Measurements from ENCODE around the gene SNRPB2.
A peak's percentile ranks its signal among the peaks of the same experiment; 100 is the strongest.

Gene SNRPB2

DNA sequence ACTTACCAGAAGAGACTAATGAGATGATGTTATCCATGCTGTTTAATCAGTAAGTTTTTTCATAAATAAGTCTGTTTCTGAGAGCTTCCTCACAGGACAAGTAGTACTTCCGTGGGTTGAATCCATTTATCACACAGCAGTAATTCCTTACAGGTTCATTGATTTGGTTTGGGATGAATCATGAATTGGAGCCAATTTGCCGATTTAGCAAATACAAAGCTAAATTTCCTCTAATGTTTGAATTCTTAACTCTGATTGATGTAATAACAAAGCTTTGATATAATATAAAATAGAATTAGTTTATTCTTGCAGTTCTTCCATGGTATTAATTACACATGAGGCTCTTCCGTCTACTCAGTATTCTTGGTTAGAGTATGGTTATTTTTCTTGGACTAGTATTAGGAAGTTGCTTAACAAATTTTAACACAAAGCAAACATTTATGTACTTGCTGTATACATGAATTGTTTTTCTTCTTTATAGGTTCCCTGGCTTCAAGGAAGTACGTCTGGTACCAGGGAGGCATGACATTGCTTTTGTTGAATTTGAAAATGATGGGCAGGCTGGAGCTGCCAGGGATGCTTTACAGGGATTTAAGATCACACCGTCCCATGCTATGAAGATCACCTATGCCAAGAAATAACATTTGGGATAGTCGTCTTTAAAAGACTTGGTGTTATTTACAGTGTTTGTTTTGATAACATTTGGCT, 10.7 kb downstream of the SNRPB2 start:
- DNase-seq: no peak

DNA sequence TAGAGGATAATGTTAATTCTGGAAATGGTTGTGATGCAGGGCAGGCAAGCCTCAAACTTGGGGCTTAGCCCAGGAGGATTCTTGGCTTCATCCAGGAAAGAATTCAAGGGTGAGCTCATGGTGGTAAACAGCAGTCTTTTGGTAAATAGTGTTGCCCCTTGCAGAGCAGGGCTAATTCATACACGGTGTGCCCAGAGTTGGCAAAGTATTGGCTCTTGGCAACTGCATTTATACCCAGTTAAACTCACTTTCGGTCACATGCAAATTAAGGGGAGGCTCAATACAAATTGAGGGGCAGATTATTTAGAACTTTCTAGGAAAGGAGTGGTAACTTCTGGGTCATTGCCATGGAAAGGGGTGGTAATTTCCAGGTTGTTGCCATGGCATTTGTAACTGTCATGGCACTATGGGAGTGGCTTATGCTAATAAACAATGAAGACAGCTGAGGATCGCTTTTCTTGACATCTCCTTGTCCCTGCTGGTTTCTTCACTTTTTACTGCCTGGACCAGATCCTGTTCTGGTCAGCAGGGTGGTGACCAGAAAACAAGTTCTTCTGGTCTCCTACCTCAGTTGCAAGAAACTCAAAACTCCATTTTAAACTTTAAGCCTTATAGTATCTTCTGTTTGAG, 14.5 kb downstream of the SNRPB2 start:
- no peak for DNase-seq

DNA sequence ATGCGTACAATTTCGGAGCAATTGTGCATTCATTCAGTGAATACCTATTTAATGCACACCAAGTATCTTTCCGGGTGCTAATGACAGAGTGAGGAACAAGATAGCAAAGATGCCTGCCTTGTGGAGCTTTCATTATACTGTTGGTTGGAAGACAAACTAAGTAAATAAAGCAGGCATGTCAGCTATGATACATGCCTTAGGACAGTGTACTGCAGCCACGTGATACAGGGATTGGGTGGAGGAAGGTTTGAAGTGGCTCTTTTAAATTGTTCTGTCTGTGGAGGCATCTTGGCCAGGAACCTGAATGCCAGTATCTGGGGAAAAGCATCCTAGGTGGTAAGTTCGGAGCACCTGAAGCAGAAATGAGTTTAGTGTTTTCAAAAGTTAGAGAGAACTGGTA, 15.4 kb downstream of the SNRPB2 start:
- DNase-seq: no peak

DNA sequence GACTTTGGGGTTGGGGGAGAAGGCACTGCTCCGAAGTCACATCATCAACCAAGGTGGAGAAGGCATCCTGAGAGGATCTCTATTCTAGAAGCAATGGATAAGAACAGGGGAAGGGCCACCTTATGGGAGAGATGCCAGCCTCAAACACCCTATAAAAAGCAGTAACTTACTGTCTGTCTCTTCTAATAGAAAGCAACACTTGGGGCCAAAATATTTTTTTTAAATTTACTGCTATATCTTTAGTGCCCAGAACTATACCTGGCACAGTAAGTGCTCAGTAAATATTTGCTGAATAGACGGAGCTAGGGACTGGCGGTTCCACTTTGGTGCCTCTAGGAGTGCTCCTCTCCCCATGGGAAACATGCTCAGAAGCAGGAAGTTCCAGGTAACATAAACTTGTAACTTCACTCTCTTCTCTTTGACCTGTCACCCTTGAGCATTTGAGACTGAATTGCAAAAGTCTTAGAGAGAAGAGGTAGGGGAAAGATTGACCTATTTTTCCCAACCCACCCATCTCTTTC, 17.5 kb downstream of the SNRPB2 start:
- no peak for DNase-seq

DNA sequence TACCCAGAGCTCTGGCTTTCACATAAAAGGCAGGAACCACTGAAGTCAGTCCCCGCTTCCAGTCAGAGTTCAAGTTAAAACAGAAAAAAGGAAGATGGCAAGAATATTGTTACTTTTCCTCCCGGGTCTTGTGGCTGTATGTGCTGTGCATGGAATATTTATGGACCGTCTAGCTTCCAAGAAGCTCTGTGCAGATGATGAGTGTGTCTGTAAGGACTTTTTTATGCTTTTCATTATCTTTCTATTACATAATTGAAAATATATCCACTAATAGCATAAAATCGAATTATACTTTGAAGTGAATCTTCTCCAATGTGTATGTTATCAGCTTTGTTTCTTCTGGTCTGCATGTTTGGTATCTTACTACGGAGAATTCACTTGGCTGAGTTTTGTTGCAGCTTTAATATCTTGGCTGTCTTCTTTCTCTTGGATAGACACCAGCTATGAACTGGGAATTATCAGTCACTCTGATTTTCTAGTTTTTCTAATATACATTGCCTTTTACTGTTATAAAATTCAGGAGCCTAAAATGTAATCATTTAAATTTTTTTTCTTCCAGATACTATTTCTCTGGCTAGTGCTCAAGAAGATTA, 18.6 kb downstream of the SNRPB2 start, which contains the start of gene OTOR:
TSS of gene OTOR (plus strand) at position 51 of the 593 bp plus-strand sequence. CDS start at position 95, 44 bp downstream.
- DNase-seq: no peak

DNA sequence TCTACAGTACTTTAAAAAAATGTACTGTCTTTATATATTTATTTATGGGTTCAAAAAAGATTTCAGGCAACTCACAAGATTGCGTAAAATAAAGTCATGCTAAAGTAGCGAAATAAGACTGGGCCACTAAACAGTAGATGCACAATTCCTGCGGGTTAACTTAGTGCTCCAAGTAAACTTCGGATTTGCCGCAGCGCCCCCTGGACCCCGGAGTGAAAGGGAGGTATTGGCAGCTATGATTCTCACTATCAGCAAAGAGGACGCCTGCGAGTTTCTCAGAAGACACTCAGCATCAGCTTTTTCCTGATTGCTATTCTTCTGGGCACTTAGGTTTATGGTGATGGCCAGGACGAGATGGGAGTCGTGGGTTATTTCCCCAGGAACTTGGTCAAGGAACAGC, 19.7 kb downstream of the SNRPB2 start:
- no peak for DNase-seq

DNA sequence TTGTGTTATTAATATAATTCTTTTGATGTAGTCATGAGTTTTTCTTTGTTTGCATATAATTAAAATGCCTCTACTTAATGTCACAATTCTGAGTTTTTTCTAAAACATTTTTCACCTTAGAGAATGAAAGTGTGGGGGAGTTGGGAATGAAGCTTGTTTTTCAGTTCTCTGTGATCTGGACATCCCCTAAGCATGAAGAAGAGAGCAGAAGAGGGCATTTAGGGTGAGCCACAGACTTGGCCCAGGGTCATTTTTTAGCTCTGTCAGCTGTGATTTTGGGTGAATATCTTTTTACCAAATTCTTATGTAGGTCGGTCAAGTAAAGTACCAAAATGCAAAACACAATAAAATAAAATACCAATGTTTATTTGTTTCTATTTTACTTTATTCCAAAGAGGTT, 22.3 kb downstream of the SNRPB2 start:
- DNase-seq: no peak

DNA sequence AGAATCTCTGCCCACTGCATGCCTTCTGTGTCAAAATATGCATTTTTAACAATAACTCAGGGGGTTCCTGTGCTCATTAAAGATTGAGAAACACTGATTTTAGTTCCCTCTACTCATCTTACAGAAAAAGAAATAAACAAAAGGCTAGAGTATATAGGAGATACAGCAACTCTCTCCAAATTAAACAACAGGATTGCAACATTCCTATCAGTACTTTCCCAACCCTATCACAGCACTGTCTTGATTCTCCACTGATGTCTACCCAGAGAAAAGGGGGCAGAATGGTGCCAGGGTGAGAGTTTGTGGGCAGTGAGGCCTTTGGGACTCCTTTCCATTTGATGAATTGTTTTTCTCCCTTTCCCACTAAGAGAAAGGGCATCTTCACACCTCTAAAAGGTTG, 23.1 kb downstream of the SNRPB2 start:
- no peak for DNase-seq

DNA sequence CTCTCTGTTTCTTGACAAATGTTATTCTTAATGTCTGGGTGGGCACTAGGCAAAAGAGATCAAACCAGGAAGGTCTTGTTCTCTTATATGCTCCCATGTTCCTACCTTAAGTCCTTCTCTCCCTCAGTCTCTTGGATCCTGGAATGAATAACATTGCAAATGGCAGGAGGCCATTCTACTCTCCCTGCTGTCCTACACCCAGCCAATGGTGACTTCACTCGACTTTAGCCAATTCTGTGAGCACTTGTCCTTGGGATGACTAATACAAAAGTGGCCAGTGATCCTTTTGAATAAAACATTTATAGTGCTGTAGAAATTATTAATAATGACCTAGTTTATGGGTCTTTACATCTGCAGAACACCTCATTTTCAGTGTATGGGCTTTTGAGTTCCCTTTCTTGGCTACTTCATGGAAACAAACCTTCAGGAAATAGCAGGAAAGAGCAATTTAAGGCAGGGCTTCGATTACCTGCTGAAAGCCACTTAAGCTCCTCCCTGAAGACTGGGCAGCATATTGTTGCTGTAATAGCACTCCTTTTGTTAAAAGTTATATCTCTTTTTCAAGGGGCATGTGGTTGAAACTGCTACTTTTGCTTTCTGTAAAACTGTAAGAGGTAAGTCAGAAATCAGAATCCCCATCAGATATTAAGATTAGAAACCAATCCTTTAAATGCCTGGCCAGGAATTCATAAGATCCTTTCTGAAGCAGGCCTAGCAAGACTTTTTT, 28.8 kb downstream of the SNRPB2 start:
- no peak for DNase-seq

DNA sequence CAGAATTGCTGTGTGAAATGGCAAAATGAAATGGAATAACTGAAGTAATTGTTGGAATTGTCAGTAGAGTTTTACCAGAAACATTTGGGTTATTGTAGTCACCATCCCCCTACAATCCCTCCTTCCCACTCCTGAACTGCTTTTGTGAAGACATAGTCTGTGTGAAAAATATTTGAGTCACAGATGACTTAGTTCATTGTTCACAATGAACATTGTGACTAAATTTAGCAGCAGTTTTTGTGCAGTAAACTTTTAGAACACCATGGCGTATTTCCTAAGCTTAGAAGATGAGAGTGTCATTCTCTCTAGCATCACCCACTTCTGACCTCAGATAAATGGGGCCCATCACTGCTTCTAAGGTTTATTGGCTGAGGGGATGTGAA, 29.3 kb downstream of the SNRPB2 start:
- DNase-seq: no peak

DNA sequence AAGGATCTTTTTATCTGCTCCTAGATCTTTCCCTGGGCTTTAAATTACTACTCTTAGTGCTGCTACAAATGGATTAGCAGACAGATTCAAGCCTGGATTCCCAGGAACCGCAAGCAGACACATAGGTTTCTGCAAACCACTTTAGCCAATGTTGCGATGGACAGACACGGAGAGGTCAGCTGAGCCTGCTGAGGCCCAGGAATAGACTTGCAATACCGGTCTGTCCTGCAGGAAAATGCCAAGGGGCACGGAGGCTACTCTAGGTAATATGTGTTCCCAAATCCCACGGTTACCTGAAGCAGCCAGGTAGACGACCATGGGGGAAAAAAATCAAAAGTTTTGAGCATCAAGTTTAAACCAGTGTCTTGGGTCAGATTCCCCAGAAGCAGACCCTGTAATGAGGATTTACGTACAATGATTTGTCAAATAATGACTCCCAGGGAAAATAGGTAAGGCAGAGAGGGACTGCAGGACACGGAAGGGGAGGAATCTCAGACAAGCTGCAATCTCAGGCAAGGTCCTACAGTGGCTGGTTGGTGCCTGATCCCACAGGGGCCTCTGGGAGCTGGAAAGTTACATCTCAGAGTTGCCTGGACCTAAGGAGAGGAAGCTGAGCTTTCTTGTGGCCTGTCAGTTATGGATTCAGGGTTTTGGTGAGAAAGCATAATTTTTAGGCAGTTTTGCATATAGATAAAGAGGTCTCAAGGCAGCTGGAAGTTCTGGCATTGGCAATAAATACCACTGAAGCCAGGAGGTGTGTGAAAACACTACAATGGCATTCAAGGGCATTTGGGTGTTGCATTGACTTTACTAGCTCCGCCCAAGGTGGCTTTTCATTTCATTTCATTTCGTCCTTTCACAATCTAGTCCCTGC, 30.8 kb downstream of the SNRPB2 start:
- DNase-seq: no peak

DNA sequence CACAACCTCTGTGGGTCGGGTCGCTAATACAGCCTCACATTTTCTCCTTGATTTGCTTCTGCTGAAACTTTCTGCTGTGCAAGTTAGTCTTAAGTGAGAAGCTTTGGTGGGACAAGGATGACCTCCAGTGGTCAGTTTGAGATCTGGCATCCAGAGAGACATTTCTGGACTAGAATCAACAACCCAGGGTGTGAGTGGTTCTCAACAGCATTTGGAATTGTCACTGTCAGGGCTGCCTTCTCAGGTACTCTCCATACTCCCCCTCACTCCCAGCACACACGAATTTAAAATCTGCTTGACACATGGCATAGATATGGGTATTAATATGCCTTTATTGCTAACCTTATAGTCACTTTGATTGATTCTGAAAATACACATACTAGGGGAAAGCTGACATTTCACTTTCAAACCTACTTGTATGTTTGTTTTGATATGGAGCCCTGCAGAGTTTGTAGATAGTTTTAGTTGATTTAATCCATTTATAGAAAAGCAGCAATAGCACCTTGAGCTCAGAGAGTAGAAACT, 31.5 kb downstream of the SNRPB2 start:
- peak in 1 of 4 experiments; percentile 8 for DNase-seq

DNA sequence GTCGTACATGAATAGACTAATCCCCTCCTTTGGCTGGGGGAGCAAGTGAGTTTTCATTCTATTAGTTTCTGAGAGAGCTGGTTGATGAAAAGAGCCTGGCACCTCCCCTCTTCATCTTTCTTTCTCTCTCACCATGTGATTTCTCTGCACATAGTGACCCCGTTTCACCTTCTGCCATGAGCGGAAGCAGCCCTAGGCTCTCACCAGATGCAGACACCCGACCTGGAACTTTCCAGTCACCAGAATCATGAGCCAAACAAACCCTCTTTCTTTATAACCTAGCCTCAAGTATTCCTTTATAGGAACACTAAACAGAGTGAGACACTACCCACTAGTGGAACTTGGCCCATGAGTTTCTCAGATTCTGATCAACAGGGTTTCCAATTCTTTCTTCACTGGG, 34.7 kb downstream of the SNRPB2 start:
- no peak for DNase-seq

DNA sequence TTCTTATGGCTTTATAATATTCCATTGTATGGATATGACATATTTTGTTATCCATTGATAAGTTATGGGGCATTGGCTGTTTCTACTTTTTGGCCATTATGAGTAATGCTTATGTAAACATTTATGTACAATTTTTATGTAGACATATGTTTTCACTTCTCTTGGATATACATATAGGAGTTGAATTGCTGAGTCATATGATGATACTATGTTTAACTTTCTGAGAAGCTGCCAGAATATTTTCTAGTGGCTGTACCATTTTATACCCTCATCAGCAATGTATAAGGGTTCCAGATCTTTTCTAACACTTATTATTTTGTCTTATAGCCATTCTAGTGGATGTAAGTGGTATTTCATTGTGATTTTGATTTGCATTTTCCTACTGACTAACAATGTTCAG, 41.4 kb downstream of the SNRPB2 start:
- no peak for DNase-seq

DNA sequence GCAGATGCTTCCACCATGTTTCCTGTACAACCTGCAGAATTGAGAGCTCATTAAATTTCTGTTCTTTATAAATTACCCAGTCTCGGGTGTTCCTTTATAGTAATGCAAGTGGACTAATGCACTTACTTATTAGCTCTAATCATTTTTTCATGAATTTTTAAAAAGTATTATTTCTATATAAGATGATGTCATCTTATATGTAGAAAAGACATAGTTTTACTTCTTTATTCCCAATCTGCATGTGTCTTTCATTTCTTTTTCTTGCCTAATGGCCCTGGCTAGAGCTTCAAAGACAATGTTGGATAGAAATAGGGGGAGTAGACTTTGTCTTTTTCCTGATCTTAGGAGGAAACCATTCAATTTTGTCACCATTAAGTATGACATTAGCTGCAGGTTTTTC, 46.1 kb downstream of the SNRPB2 start:
- DNase-seq: no peak

DNA sequence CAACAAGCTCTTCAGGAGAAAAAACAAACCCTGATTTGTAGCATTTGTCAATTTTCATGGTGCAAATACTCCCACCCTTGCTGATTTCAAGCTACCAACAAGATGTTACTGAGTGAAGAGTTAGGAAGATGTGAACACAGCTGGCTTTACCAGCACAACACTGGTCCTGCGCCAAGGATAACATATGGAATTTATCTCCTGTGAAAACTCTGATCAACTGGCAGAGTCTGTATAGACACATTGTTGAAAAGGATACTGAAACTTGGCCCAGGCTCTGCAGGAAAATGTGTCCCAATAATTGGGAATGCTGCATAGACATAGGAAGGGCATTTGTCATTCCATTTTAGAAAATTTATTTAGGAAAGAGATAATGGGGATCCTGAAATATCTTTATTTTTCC, 47.3 kb downstream of the SNRPB2 start:
- DNase-seq: no peak

DNA sequence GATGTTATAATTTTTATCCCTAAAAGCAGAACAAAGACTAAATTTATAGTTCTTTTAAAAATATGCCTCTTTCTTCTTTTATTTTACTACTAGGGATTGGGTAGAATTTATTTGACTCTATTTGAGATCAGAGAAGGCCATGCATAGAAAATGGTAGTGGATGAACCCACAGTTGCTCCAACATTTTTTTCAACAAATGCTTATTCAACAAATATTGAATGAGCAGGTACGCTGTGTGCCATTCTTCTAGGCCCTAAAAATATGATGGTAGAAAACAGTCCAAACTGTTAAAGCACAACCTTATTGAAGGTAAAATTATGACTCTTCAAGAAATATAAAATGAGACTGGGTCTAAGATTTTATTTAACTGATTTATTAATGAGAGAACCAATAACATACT, 48.3 kb downstream of the SNRPB2 start:
- DNase-seq: no peak

DNA sequence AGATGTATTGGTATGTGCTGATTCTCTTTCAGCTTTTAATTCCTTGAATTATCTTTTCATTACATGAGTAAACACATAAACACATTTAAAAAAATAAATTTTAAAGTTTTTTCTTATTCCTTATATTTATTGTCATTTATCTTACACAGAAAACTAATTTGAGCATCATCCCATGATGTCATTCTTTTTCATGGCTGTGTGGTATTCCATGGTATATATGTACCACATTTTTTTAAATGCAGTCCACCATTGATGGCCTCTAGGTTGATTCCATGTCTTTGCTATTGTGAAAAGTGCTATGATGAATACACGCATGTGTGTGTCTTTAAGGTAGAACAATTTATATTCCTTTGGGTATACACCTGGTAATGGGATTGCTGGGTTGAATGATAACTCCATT, 51.7 kb downstream of the SNRPB2 start:
- no peak for DNase-seq

DNA sequence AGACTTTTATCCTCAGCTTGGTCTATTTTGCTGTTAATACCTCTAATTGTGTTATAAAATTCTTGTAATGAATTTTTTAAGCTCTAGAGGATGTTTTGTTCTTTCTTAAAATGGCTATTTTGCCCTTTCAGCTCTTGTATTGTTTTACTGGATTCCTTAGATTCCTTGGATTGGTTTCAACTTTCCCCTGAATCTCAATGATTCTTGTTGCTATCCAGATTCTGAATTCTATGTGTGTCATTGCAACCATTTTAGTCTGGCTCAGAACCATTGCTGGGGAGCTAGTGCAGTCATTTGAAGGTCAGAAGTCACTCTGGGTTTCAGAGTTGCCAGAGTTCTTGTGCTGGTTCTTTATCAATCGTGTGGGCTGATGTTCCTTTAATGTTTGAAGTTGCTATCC, 55.4 kb downstream of the SNRPB2 start:
- no peak for DNase-seq
